Measurements from ENCODE around the gene MYLK. TPM values are rescaled to one million over a fixed set of nuclear protein-coding genes. Genes with fewer than 3 reads are reported as not detected.

Gene MYLK
- total and polyA plus RNA-seq, 2 donors (not counting 1 experiment from before 2014, with no cell fraction given): 0.51 TPM; not detected in 1

- CTCF ChIA-PET: no interaction called here
- POLR2A ChIA-PET: no interaction called here
Observed at GRCh38 chr3:123593381-123593780, 290.8 kb downstream of the MYLK start.

More at GRCh38 chr3:123593381-123593780, 290.8 kb downstream of the MYLK start:
- Histone ChIP-seq H3K27ac (ENCODE audit: low read length in 2 of 2) (no peak overlapping the region), H3K4me1 (ENCODE audit: control insufficient read depth in 2 of 2, insufficient read depth in 2 of 2, low read length in 2 of 2) (no peaks in the 10 kb centered on the region), H3K36me3 (replicated peaks in 1 of 2; ENCODE audit: control extremely low read depth in 1 of 2, control insufficient read depth in 1 of 2, extremely low read depth in 1 of 2, insufficient read depth in 2 of 2, low read length in 1 of 2) (peaks cover 1 to 4% of the 10 kb centered on the region in 2 experiments), H3K79me2 (ENCODE audit: control insufficient read depth, insufficient read depth, low read length) (peaks cover 5% of the 10 kb centered on the region), H3K9me3 (ENCODE audit: control extremely low read depth in 1 of 3, control insufficient read depth in 2 of 3, insufficient read depth in 1 of 3, low read length in 2 of 3) (peaks cover 4 to 23% (median 18%) of the 10 kb centered on the region in 3 donors), H3K4me3 (ENCODE audit: control extremely low read depth in 1 of 5, extremely low read depth in 1 of 5, insufficient read depth in 1 of 5, low read depth in 2 of 5, low read length in 4 of 5) (no peak overlapping the region), H2AFZ (ENCODE audit: insufficient read depth, low read depth, low read length, poor library complexity, severe bottlenecking) (no peak overlapping the region), H3K4me2 (replicated peaks; ENCODE audit: low read depth, low read length, poor library complexity, severe bottlenecking) (no peak overlapping the region), H3K9ac (ENCODE audit: low read length) (no peak overlapping the region), H3K27me3 (replicated peaks in 1 of 4; ENCODE audit: control extremely low read depth in 1 of 4, control insufficient read depth in 3 of 4, insufficient read depth in 4 of 4, low read length in 3 of 4) (no peaks in the 10 kb centered on the region), H4K20me1 (ENCODE audit: control insufficient read depth, insufficient read depth, low read length, poor library complexity, severe bottlenecking) (no peaks in the 10 kb centered on the region)
- no peaks in the 10 kb centered on the region for H3K4me1 Mint-ChIP-seq
- ATAC-seq (ENCODE audit: low read depth): no peak
- WGBS (ENCODE audit: insufficient coverage): 100% methylated on average over 2 of the region's 3 CpGs
- no peak overlapping the region for H3K27ac Mint-ChIP-seq
- H3K9me3 Mint-ChIP-seq (ENCODE audit: insufficient read depth): peaks cover 4% of the 10 kb centered on the region
- no peak for DNase-seq
- H3K27me3 Mint-ChIP-seq: no peaks in the 10 kb centered on the region
- H3K4me3 Mint-ChIP-seq: no peak overlapping the region
- intact Hi-C loops (cut with micrococcal nuclease): no loop called here
- TF ChIP-seq EZH2 (IDR thresholded peaks at IDR 0.05; ENCODE audit: borderline replicate concordance, insufficient read depth, low read depth, low read length, poor library complexity, severe bottlenecking): no peak
- no peak for TF ChIP-seq CTCF (IDR thresholded peaks at IDR 0.05)

Data from B cell (primary cell).